Prostate gland (tissue), 2 donors: ENCODE data around the gene KRT34.

Experiments used
- CTCF ChIP-seq, 4 experiments: fragments of 200-600 bp in 2 of 4; fragments of 450-650 bp in 2 of 4; sonication (generic) in 2 of 4; IDR thresholded peaks; 1 replicate in 3 of 4; 2 replicates in 1 of 4; pipeline ENCODE4 v1.5.1; 2016 to 2019; ENCODE audit warnings: antibody characterized with exemption in 4 of 4, mild to moderate bottlenecking in 2 of 4, moderate library complexity in 2 of 4
- POLR2AphosphoS5 ChIP-seq: sonication (generic); formaldehyde crosslinking; IDR thresholded peaks from one replicate; pipeline ENCODE4 v1.6.1; 2017; ENCODE audit warnings: antibody characterized with exemption

GRCh38 chr17:41393294-41393693 lies 11.2 kb upstream of the KRT34 start:
- TF ChIP-seq CTCF (IDR thresholded peaks at IDR 0.05) (no peak), POLR2AphosphoS5 (no peak)
